ENCODE data around the gene AXIN1. TPM values are rescaled to one million over a fixed set of nuclear protein-coding genes. Genes with fewer than 3 reads are reported as not detected.

The AXIN1 gene
- total RNA-seq, 2 donors from 2014 or later, result 14.8 TPM

GRCh38 chr16:321532-321931 lies 31.0 kb downstream of the AXIN1 start:
- no peaks in the 10 kb centered on the region for H3K9me3 ChIP-seq
- H3K36me3 ChIP-seq (replicated peaks in 1 of 2; ENCODE audit: insufficient read depth in 1 of 2, low read depth in 2 of 2), result no peaks in the 10 kb centered on the region
- H3K4me1 ChIP-seq, result peaks cover 2% of the 10 kb centered on the region
- ATAC-seq (no peak), DNase-seq (no peak)
- no peak overlapping the region for H3K27ac ChIP-seq
- TF ChIP-seq POLR2A (IDR thresholded peaks at IDR 0.05), result no peak
- TF ChIP-seq, protein P1, sequence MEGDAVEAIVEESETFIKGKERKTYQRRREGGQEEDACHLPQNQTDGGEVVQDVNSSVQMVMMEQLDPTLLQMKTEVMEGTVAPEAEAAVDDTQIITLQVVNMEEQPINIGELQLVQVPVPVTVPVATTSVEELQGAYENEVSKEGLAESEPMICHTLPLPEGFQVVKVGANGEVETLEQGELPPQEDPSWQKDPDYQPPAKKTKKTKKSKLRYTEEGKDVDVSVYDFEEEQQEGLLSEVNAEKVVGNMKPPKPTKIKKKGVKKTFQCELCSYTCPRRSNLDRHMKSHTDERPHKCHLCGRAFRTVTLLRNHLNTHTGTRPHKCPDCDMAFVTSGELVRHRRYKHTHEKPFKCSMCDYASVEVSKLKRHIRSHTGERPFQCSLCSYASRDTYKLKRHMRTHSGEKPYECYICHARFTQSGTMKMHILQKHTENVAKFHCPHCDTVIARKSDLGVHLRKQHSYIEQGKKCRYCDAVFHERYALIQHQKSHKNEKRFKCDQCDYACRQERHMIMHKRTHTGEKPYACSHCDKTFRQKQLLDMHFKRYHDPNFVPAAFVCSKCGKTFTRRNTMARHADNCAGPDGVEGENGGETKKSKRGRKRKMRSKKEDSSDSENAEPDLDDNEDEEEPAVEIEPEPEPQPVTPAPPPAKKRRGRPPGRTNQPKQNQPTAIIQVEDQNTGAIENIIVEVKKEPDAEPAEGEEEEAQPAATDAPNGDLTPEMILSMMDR (IDR thresholded peaks at IDR 0.05), result no peak
- no peak overlapping the region for H3K4me3 ChIP-seq
- 64 to 71% methylated on average over 9 of the region's 9 CpGs for WGBS, 2 donors
- intact Hi-C loops (cut with DNase I), result no loop called here
- no peaks in the 10 kb centered on the region for H3K27me3 ChIP-seq

- TF ChIP-seq, protein P1 (IDR thresholded peaks at IDR 0.05), result no peak
- no peak for TF ChIP-seq POLR2A (IDR thresholded peaks at IDR 0.05)
- no peak overlapping the region for H3K27ac ChIP-seq
- no peaks in the 10 kb centered on the region for H3K4me1 ChIP-seq
- H3K9me3 ChIP-seq, result no peaks in the 10 kb centered on the region
- no peaks in the 10 kb centered on the region for H3K36me3 ChIP-seq (replicated peaks in 1 of 2; ENCODE audit: insufficient read depth in 1 of 2, low read depth in 2 of 2)
- intact Hi-C loops (cut with DNase I), result no loop called here
- DNase-seq (no peak), ATAC-seq (no peak)
- WGBS, 2 donors, result 91 to 96% methylated on average over 5 of the region's 5 CpGs
- no peak overlapping the region for H3K4me3 ChIP-seq
- H3K27me3 ChIP-seq, result no peaks in the 10 kb centered on the region
These were observed 32.3 kb downstream of the AXIN1 start for GRCh38 chr16:320206-320605.

DNA sequence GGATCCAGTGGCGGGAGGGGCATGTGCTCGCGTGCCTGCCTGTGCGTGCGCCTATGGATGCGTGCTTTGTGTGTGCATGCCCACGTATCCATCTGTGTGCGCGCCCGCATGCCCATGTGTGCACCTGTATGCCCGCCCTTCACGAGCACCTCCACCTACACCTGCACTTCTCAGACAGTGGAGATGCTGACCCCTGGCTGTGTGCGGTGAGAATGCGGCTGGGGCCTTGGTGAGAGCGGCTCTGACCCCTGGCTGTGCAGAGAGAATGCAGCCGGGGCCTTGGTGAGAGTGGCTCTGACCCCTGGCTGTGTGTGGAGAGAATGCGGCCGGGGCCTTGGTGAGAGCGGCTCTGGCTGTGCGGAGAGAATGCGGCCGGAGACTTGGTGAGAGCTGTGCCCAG lies 33.9 kb downstream of the AXIN1 start:
- ATAC-seq (no peak), DNase-seq (no peak)
- Histone ChIP-seq H3K4me1 (no peaks in the 10 kb centered on the region), H3K27me3 (no peaks in the 10 kb centered on the region), H3K27ac (no peak overlapping the region), H3K4me3 (no peak overlapping the region), H3K36me3 (replicated peaks in 1 of 2; ENCODE audit: insufficient read depth in 1 of 2, low read depth in 2 of 2) (peaks cover 0 to 7% of the 10 kb centered on the region in 2 donors), H3K9me3 (no peaks in the 10 kb centered on the region)
- intact Hi-C loops (cut with DNase I), result no loop called here
- TF ChIP-seq, protein P1 (IDR thresholded peaks at IDR 0.05), result peak in 1 of 7 experiments; percentile 12
- peak in 1 of 3 donors; percentile 9 for TF ChIP-seq POLR2A (IDR thresholded peaks at IDR 0.05)
- WGBS, 2 donors, result 92 to 95% methylated on average over 13 to 22 of the region's 22 CpGs

DNA sequence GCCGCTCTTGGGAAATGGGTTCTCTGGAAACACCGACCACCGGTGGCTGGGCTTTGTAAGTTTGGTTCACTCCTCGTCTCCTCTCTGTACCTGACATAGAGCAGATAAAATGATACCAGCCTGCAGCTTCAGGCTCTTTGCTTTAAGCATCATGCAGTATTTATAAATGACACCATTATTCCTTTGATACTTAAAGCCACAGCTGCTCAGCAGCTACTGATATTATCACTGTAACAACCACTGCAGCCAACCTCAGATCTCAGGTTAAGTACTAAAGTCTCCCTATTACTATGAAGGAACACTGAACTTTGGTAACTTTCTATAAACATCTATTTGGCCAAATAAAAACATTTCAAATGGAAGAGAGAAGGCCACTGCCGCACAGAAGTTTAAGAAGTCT lies 34.9 kb downstream of the AXIN1 start:
- Histone ChIP-seq H3K27ac (no peak overlapping the region), H3K27me3 (no peaks in the 10 kb centered on the region), H3K36me3 (replicated peaks in 1 of 2; ENCODE audit: insufficient read depth in 1 of 2, low read depth in 2 of 2) (peaks cover 0 to 11% of the 10 kb centered on the region in 2 donors), H3K4me3 (no peak overlapping the region), H3K9me3 (no peaks in the 10 kb centered on the region), H3K4me1 (no peaks in the 10 kb centered on the region)
- 83 to 91% methylated on average over 5 of the region's 5 CpGs for WGBS, 2 donors
- intact Hi-C loops (cut with DNase I), result no loop called here
- TF ChIP-seq, protein P1 (IDR thresholded peaks at IDR 0.05), result no peak
- TF ChIP-seq POLR2A (IDR thresholded peaks at IDR 0.05), result no peak
- no peak for DNase-seq
- no peak for ATAC-seq

- H3K36me3 ChIP-seq (replicated peaks in 1 of 2; ENCODE audit: insufficient read depth in 1 of 2, low read depth in 2 of 2), result peaks cover 0 to 11% of the 10 kb centered on the region in 2 donors
These were observed 35.6 kb downstream of the AXIN1 start for GRCh38 chr16:316741-317464.

More at GRCh38 chr16:316741-317464, 35.6 kb downstream of the AXIN1 start:
- no peak overlapping the region for H3K27ac ChIP-seq
- H3K4me1 ChIP-seq, result no peaks in the 10 kb centered on the region
- H3K27me3 ChIP-seq, result no peaks in the 10 kb centered on the region
- no peak for DNase-seq
- WGBS, 2 donors, result 87 to 100% methylated on average over 2 to 15 of the region's 19 CpGs
- TF ChIP-seq, protein P1 (IDR thresholded peaks at IDR 0.05), result no peak
- TF ChIP-seq POLR2A (IDR thresholded peaks at IDR 0.05), result no peak
- no peaks in the 10 kb centered on the region for H3K9me3 ChIP-seq
- H3K4me3 ChIP-seq, result no peak overlapping the region
- no peak for ATAC-seq
- intact Hi-C loops (cut with DNase I), result no loop called here
